GM19240 (cell line): ENCODE measurements around the gene ANKRD33.

ENCODE experiments used
- DNase-seq: peaks from one replicate; pipeline ENCODE4 v3.0.0; 2011; ENCODE audit warnings: low spot score; ENCODE audit not compliant: insufficient read length

The ANKRD33 gene

DNA sequence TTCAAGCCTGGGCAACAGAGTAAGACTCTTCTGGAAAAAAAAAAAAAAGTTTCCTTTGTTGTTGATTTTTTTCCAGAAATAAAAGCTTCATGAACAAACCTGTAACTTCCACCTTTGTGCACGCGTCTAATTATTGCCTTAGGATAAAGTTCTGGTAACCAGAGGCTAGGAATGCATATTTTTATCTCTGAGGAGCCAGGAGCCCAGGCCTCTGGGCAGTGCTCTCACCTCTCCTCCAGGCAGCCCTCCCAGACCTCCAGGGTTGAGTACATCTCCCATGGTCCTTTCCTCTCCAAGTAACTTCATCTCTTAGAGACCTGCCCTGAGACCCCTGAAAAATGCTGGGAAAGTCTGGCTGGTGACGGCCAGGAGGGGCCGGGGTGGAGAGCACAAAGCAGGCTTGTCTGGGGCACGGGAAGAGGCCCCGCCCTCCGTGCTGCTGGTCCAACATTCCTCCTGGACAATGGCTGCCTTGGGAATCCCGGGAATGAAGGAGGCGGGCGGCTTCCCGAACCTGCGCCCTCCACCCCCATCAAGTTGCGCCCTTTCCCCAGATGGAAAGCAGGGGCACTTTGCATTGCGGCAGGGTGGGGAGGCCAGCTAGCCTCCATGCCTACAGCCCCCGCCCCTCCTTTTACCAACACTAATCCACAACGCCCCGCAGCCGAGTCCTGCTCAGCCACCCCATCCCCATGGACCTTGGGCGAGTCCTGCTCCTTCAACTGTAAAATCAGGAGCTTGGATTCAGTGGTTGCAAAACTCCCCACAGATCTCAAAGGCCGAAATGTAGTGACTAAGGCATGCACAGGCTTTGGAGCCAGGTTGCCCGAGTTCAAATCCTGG lies 32.1 kb upstream of the ANKRD33 start:
- DNase-seq, result no peak

- no peak for DNase-seq
These were observed 26.9 kb upstream of the ANKRD33 start for GRCh38 chr12:51860986-51861385.

DNA sequence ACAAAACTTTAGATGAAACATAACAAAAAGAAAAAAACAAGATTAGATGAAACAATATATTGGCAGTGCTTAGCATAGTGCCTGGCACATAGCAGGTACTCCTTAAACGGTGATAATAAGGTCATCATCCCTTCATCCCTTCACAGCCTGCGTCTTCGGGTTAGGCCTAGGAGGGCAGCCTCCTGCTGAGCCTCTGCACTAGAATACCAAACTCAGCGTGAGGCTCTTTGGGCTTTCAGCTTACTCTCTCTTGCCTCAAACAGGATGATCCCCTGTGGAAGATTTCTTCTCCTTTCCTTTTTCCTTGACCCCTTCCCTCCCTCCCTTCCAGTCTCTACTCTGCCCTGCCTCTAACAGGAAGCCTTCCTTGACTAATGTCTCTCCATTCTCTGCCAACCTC lies 25.0 kb upstream of the ANKRD33 start:
- DNase-seq, result no peak

- DNase-seq, result no peak
These were observed 24.5 kb upstream of the ANKRD33 start for GRCh38 chr12:51863363-51863932.

- no peak for DNase-seq
These were observed 23.7 kb upstream of the ANKRD33 start for GRCh38 chr12:51863933-51864832.

DNA sequence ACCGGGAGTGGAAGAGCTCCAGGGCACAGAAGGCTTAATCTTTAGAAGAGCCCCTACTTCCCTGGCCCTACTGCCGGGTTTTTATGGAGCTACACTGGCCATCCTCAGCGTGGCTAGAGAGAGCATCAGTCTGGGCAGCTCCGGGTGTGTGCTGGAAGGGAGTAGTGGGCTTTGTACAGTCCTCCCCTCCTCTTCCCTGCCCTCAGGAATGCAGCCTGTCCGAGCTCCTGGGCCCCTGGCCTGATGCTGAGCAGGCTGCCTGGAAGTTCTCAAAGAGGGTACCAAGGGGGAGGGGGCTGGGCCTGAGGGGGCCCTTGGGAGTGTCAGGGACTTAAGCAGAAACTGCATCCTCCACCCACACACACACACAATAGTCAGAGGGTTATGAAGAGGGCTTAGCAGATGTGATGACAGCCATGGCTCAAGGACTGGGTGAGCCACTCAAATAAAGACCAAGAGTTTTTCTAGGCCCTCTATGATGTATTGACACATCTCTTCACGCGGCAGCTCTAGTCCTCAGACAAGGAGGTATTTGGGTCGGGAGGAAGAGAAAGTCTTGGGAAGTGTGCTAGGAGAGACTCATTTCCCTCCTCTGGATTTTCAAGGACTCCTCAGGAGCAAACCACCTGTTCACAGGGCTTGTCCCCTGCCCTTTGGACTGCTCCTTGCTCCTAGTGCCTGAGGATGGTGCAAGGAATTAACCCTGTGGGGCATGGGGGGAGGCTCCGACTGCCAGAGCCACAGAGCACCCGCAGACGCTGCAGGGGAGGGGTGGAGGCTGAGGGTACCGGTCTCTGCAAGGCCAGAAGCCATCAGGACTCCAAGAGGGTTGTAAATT lies 22.9 kb upstream of the ANKRD33 start:
- no peak for DNase-seq

DNA sequence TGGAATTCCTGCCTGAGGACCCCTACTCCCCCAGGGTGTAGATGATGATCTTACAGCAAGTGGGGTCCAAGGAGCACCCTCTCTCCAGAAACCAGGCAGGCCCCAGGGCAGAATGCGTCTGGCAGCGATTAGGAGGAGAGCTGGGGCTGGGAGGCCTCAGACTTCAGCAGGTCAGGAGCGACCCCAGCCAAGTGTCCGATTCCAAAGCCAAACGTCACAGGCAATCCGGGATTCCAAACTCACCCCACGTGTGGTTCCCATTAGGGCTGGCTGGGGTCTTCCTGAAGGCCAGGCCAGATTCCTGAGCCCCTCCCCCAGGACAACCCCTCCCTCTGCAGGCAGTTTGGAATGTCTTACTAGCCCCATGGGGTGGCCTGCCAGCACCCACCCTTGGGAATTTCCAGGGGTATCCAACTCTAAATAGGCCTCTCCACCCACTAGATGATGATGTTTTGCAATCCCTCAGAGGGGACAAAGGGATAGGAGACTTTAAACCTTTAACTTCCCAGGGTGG lies 22.1 kb upstream of the ANKRD33 start:
- no peak for DNase-seq

GRCh38 chr12:51866324-51866723 lies 21.6 kb upstream of the ANKRD33 start:
- DNase-seq, result no peak

GRCh38 chr12:51866762-51867161 lies 21.1 kb upstream of the ANKRD33 start:
- DNase-seq, result no peak

DNA sequence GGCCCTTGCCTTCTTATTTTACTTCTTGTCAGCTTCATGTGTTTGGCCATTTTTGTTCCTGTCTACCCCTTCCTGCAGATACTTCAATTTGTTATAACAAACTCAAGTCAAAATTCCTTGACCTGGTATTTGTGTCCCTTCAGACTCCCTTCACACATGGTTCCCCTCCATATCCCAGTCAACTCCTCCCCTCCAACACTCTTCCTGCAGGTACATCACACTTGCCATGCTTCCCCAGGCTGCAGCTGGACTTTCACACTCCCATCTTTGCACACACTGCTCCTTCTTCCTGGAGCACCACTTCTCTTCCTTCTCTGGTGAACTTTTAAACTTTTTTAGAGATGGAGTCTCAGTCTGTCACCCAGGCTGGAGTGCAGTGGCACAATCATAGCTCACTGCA lies 20.5 kb upstream of the ANKRD33 start:
- no peak for DNase-seq

GRCh38 chr12:51867796-51868428 lies 20.0 kb upstream of the ANKRD33 start:
- no peak for DNase-seq

DNA sequence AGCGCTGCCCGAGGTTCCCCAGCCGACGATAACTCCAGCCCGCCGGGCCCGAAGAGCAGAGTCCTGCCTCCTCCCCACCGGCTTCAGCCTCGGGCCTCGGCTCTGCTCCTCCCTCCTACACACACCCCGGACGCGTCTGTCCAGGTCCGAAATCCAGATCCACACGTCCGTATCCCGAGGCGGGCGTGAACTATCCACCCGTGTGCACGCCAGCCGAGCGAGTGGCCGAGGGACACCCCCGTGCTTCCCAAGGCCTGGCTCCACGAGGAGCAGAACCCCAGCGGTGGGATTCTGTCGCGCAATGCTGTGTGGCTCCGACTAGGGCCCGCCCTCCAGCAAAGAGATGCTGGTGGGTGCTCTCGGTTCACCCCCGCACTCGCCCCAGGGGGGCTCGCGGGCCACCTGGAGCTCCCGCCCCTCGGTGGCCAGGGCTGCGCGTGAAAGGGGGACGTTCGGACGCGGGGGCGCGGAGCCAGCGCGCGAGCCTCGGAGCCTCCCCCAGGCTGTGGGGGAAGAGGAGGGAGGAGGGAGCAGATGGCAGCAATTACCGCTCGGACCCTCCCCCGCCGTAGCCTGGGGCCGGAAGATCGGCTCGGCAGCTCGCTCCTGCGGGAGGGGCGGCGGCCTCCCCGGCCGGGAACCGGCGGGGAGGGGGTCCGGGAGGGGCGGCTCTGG lies 18.9 kb upstream of the ANKRD33 start:
- DNase-seq, result no peak

- no peak for DNase-seq
These were observed 18.4 kb upstream of the ANKRD33 start for GRCh38 chr12:51869496-51869865.

GRCh38 chr12:51869931-51870330 lies 18.0 kb upstream of the ANKRD33 start:
- no peak for DNase-seq

GRCh38 chr12:51870504-51870903 lies 17.4 kb upstream of the ANKRD33 start:
- no peak for DNase-seq

DNA sequence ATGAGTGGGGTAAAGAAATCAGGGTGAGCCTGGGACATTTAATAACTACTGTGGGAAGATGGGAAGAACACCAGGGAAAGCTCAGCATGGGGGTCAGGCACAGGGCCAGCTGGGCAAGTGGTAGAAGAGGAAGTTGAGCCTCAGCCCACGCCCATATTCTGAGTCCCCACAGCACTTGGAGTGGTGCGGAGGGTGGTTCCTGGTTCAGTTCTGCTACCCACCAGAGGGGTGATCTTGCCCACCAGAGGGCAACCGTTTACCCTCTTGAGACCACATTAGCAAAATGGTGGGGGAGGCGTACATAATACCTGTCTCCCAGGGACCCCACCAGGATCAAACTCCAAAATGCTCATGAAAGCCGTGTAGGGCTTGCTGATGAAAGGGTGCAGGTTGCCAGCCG lies 16.8 kb upstream of the ANKRD33 start:
- no peak for DNase-seq

DNA sequence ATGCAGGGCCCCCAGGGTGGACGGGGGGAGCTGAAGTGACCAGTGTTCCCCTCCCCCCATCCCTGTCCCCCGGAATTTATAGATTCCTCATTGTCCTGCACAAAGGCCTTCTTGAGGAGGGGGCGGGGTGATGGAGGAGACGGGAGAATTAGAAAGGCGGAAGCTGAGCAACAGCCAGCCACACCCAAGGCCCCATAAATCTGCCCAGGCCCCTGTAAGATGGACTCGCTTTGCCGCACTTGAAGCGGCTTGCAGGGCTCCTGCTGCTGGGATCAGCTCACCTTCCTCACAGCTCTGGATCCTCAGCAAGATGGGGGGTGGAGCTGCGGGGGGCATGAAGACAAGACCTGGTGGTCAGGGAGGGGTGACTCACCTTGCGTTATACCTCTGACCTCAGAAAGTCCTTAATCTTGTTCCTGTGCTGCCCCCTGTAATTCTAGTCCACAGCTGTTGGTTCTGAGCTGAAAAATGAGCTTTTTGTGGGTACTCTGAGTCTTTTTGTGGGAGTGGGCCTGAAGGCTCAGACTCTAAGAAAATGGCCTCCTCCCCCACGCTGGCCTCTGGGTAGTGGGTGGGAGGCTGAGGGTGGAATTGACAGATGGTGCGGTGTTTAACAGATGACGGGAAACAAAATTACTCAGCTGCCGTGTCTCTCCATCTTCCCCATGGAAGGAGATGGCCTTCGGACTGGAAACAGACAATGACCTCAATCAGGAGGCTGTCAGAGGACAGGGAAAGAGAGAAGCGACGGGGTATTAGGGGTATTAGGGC lies 15.8 kb upstream of the ANKRD33 start:
- no peak for DNase-seq

DNA sequence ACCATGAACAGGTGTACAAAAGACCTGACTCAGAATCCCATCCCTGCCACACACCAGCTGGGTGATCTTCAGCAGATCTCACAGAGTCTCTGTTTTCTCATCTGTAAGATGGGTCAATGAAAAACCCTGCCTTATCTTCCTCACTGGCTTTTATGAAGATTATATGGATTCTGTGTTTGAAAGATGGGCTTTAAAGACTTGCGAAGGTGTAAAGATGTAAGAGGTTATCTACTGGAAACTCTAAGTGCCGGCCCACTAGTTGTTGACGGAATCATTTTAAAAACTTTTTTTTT lies 15.3 kb upstream of the ANKRD33 start:
- no peak for DNase-seq

GRCh38 chr12:51873251-51873994 lies 14.5 kb upstream of the ANKRD33 start:
- DNase-seq, result no peak
